ENCODE measurements around the gene PDK4. TPM values are rescaled to one million over a fixed set of nuclear protein-coding genes. Genes with fewer than 3 reads are reported as not detected.

PDK4 gene
- total RNA-seq, 1 donor from 2014 or later, result 0.53 TPM

GRCh38 chr7:95550546-95550945 is 45.8 kb downstream of the PDK4 start:
- DNase-seq (no peak), ATAC-seq (ENCODE audit: low read depth) (no peak)
- Mint-ChIP-seq H3K9me3 (no peaks in the 10 kb centered on the region), H3K27ac (no peak overlapping the region), H3K4me1 (peaks cover 2% of the 10 kb centered on the region), H3K27me3 (peaks cover 3% of the 10 kb centered on the region), H3K4me3 (no peak overlapping the region), H3K36me3 (ENCODE audit: low read depth) (no peaks in the 10 kb centered on the region)
- intact Hi-C loops (cut with micrococcal nuclease), result no loop called here
- POLR2A ChIA-PET, result no interaction called here
- CTCF ChIA-PET, result interaction anchor here (1.1 kb wide), 1 partner anchor 137 kb away, joined by 4 read pairs; no protein-coding TSS in a partner anchor
- TF ChIP-seq CTCF (IDR thresholded peaks at IDR 0.05), result no peak

- Mint-ChIP-seq H3K27ac (no peak overlapping the region), H3K27me3 (peaks cover 3% of the 10 kb centered on the region), H3K4me3 (no peak overlapping the region), H3K9me3 (no peaks in the 10 kb centered on the region), H3K36me3 (ENCODE audit: low read depth) (no peaks in the 10 kb centered on the region), H3K4me1 (peaks cover 8% of the 10 kb centered on the region)
- ATAC-seq (ENCODE audit: low read depth) (no peak), DNase-seq (no peak)
- ChIA-PET CTCF (no interaction called here), POLR2A (no interaction called here)
- intact Hi-C loops (cut with micrococcal nuclease), result no loop called here
- TF ChIP-seq CTCF (IDR thresholded peaks at IDR 0.05), result no peak
These were observed 46.3 kb downstream of the PDK4 start for GRCh38 chr7:95549818-95550529.

GRCh38 chr7:95547361-95548348 is 48.7 kb downstream of the PDK4 start:
- ChIA-PET POLR2A (no interaction called here), CTCF (interaction anchor here (5.0 kb wide), 1 partner anchor 140 kb away, joined by 47 read pairs; no protein-coding TSS in a partner anchor)
- ATAC-seq (ENCODE audit: low read depth), result no peak
- Mint-ChIP-seq H3K27me3 (peaks cover 3% of the 10 kb centered on the region), H3K4me1 (peaks cover 9% of the 10 kb centered on the region), H3K9me3 (no peaks in the 10 kb centered on the region), H3K4me3 (no peak overlapping the region), H3K36me3 (ENCODE audit: low read depth) (no peaks in the 10 kb centered on the region), H3K27ac (no peak overlapping the region)
- DNase-seq, result no peak
- intact Hi-C loops (cut with micrococcal nuclease), result no loop called here
- TF ChIP-seq CTCF (IDR thresholded peaks at IDR 0.05), result no peak

- Mint-ChIP-seq H3K4me1 (peaks cover 9% of the 10 kb centered on the region), H3K36me3 (ENCODE audit: low read depth) (no peaks in the 10 kb centered on the region), H3K9me3 (no peaks in the 10 kb centered on the region), H3K4me3 (no peak overlapping the region), H3K27ac (no peak overlapping the region), H3K27me3 (no peaks in the 10 kb centered on the region)
- no peak for ATAC-seq (ENCODE audit: low read depth)
- no peak for TF ChIP-seq CTCF (IDR thresholded peaks at IDR 0.05)
- DNase-seq, result no peak
- ChIA-PET POLR2A (no interaction called here), CTCF (interaction anchor here (0.6 to 5.0 kb wide), 3 partner anchors 35 to 141 kb away, joined by 3 to 47 read pairs (median 13); no protein-coding TSS in a partner anchor)
- intact Hi-C loops (cut with micrococcal nuclease), result no loop called here
These were observed 49.7 kb downstream of the PDK4 start for GRCh38 chr7:95546647-95547046.

- Mint-ChIP-seq H3K27ac (no peak overlapping the region), H3K4me1 (peaks cover 9% of the 10 kb centered on the region), H3K36me3 (ENCODE audit: low read depth) (no peaks in the 10 kb centered on the region), H3K9me3 (no peaks in the 10 kb centered on the region), H3K27me3 (no peaks in the 10 kb centered on the region), H3K4me3 (no peak overlapping the region)
- TF ChIP-seq CTCF (IDR thresholded peaks at IDR 0.05), result no peak
- ChIA-PET POLR2A (no interaction called here), CTCF (interaction anchor here (0.6 to 5.0 kb wide), 6 partner anchors 19 to 145 kb away, joined by 3 to 47 read pairs (median 5); no protein-coding TSS in a partner anchor)
- ATAC-seq (ENCODE audit: low read depth), result no peak
- no peak for DNase-seq
- intact Hi-C loops (cut with micrococcal nuclease), result no loop called here
These were observed 50.6 kb downstream of the PDK4 start for GRCh38 chr7:95545673-95546072.

Data from activated B cell treated with CpG ODN at 0.5 μM for 24 hours (primary cell).